Adrenal gland (tissue), 5 donors: ENCODE measurements around the gene GALNT10.

Experiments used
- POLR2A ChIP-seq, 2 donors: fragments of 450-650 bp; IDR thresholded peaks; one replicate each; pipeline ENCODE4 v1.6.1; 2017; ENCODE audit warnings: antibody characterized with exemption in 2 of 2, mild to moderate bottlenecking in 2 of 2, moderate library complexity in 1 of 2
- TF ChIP-seq, protein P1 (sequence below), 6 experiments: fragments of 450-650 bp in 4 of 6; fragments of 200-600 bp in 2 of 6; sonication (generic) in 1 of 6; IDR thresholded peaks; 1 replicate in 5 of 6; 2 replicates in 1 of 6; pipeline versions ENCODE4 v1.5.1 to v1.8.0; 2016 to 2021; ENCODE audit warnings: antibody characterized with exemption in 6 of 6, mild to moderate bottlenecking in 2 of 6, moderate library complexity in 1 of 6
- donor health status: DM: no; HTN: no; CAD: no.

DNA sequence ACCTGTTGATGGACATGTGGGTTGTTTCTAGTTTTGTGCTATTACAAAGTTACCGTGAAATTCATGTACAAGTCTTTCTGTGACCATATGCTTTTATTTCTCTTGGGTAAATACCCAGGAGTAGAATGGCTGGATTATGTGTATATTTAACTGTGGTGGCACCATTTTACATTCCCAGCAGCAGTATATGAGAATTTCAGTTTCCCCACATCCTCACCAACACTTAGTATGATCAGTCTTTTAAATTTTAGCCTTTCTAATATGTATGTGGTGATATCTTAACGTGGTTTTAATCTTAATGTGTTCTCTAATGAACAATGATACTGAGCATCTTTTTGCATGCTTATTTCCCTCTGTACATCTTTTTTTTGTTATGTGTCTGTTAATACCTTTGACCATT lies 36.6 kb downstream of the GALNT10 start:
- TF ChIP-seq, protein P1, sequence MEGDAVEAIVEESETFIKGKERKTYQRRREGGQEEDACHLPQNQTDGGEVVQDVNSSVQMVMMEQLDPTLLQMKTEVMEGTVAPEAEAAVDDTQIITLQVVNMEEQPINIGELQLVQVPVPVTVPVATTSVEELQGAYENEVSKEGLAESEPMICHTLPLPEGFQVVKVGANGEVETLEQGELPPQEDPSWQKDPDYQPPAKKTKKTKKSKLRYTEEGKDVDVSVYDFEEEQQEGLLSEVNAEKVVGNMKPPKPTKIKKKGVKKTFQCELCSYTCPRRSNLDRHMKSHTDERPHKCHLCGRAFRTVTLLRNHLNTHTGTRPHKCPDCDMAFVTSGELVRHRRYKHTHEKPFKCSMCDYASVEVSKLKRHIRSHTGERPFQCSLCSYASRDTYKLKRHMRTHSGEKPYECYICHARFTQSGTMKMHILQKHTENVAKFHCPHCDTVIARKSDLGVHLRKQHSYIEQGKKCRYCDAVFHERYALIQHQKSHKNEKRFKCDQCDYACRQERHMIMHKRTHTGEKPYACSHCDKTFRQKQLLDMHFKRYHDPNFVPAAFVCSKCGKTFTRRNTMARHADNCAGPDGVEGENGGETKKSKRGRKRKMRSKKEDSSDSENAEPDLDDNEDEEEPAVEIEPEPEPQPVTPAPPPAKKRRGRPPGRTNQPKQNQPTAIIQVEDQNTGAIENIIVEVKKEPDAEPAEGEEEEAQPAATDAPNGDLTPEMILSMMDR (IDR thresholded peaks at IDR 0.05), result no peak
- TF ChIP-seq POLR2A (IDR thresholded peaks at IDR 0.05), result no peak
